ENCODE results near the gene QKI.

The QKI gene

DNA sequence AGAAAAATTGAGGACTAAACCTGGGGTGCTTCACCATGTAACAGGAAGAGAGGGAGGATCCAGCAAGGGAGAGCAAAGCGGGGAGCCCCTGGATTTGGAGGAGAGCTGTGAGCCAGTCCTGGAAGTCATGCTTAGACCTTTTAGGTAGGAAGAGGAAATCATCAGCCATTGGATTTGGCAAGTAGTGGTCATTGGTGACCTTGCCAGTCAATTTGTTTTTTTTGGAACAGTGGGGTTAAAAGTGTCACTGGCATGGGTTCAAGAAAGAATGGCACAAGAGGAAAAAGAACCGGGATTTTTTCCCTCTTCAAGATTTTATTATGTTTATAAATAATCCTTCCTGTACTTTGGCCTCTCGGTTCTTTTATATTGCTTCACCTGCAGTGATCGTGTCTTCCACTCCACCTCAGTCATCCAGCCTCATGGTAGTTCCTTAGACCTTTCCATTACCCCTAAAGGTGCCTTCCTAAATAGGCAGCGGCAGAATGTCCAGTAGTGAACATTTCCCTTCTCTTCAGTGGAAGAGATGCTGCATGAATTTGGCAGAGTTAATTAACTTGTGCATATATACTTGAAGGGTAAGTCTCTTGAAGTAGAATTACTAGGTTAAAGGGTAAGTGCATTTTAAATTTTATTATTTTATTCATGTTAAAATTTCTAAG, 124.7 kb downstream of the QKI start:
- Histone ChIP-seq H3K4me3 (IDR thresholded peaks at IDR 0.05; ENCODE audit: insufficient read depth, low read depth, low read length) (no peak overlapping the region), H2AFZ (ENCODE audit: low read depth) (no peak overlapping the region), H3K79me2 (ENCODE audit: insufficient read depth, low read depth) (peaks cover 22% of the 10 kb centered on the region; the same call in 1 of the 2 replicates), H3K27me3 (ENCODE audit: insufficient read depth, low read depth) (no peaks in the 10 kb centered on the region), H3K27ac (no peak overlapping the region), H3K4me1 (ENCODE audit: low read depth, poor library complexity, severe bottlenecking) (no peaks in the 10 kb centered on the region), H3K9ac (no peak overlapping the region), H3K4me2 (no peak overlapping the region), H3K36me3 (ENCODE audit: insufficient read depth) (no peaks in the 10 kb centered on the region), H4K20me1 (ENCODE audit: insufficient read depth) (no peaks in the 10 kb centered on the region)
- TF ChIP-seq, protein P1, sequence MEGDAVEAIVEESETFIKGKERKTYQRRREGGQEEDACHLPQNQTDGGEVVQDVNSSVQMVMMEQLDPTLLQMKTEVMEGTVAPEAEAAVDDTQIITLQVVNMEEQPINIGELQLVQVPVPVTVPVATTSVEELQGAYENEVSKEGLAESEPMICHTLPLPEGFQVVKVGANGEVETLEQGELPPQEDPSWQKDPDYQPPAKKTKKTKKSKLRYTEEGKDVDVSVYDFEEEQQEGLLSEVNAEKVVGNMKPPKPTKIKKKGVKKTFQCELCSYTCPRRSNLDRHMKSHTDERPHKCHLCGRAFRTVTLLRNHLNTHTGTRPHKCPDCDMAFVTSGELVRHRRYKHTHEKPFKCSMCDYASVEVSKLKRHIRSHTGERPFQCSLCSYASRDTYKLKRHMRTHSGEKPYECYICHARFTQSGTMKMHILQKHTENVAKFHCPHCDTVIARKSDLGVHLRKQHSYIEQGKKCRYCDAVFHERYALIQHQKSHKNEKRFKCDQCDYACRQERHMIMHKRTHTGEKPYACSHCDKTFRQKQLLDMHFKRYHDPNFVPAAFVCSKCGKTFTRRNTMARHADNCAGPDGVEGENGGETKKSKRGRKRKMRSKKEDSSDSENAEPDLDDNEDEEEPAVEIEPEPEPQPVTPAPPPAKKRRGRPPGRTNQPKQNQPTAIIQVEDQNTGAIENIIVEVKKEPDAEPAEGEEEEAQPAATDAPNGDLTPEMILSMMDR (conservative IDR thresholded peaks at IDR 0.05; ENCODE audit: low read depth, low read length) = no peak

DNA sequence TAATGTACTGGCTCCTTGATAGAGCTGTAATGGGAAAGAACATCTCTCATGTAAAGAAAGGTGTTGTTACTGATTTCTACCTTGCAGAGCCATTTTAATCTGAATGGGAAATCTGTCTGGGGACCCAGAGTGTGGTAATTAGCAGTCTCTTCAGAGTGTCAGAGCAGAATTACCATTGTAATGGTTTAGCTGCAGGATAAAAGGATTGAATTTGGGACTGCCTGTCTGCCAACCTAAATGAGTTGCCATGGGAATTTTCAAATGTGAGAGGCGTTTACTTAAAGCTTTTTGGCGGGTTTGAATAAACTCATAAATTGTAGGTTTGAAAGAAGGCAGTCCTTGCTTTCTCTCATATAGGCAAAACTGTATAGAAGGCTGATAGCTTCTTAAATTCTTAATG, 128.8 kb downstream of the QKI start:
- Histone ChIP-seq H3K27ac (no peak overlapping the region), H2AFZ (ENCODE audit: low read depth) (no peak overlapping the region), H3K9ac (no peak overlapping the region), H3K36me3 (ENCODE audit: insufficient read depth) (no peaks in the 10 kb centered on the region), H4K20me1 (ENCODE audit: insufficient read depth) (no peaks in the 10 kb centered on the region), H3K4me2 (no peak overlapping the region), H3K79me2 (ENCODE audit: insufficient read depth, low read depth) (peaks cover 12% of the 10 kb centered on the region; the same call in 1 of the 2 replicates), H3K27me3 (ENCODE audit: insufficient read depth, low read depth) (no peaks in the 10 kb centered on the region), H3K4me1 (ENCODE audit: low read depth, poor library complexity, severe bottlenecking) (no peaks in the 10 kb centered on the region), H3K4me3 (IDR thresholded peaks at IDR 0.05; ENCODE audit: insufficient read depth, low read depth, low read length) (no peak overlapping the region)
- TF ChIP-seq, protein P1 (conservative IDR thresholded peaks at IDR 0.05; ENCODE audit: low read depth, low read length) = no peak

DNA sequence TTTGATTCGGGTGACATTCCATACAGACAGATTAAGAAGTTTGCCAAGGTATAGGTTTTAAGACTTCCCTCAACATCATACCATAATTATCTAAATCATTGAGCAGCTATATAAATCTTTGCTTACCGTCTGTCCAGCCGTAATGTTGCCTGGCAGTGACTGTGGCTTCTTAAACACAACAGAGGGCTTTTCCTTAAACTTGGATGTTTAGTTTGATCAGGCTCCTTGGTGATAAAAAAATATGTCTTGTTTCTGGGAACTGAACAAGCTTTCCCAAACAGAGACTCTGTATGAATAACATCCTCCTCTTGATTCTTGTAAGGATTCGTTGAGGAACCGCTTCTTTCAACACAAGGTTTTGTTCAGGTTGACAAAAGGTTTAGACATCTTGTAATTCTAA, 130.9 kb downstream of the QKI start:
- Histone ChIP-seq H2AFZ (ENCODE audit: low read depth) (no peak overlapping the region), H3K4me3 (IDR thresholded peaks at IDR 0.05; ENCODE audit: insufficient read depth, low read depth, low read length) (no peak overlapping the region), H4K20me1 (ENCODE audit: insufficient read depth) (no peaks in the 10 kb centered on the region), H3K4me2 (no peak overlapping the region), H3K27ac (no peak overlapping the region), H3K4me1 (ENCODE audit: low read depth, poor library complexity, severe bottlenecking) (no peaks in the 10 kb centered on the region), H3K27me3 (ENCODE audit: insufficient read depth, low read depth) (no peaks in the 10 kb centered on the region), H3K9ac (no peak overlapping the region), H3K79me2 (ENCODE audit: insufficient read depth, low read depth) (peaks cover 21% of the 10 kb centered on the region; the same call in 1 of the 2 replicates), H3K36me3 (ENCODE audit: insufficient read depth) (no peaks in the 10 kb centered on the region)
- TF ChIP-seq, protein P1 (conservative IDR thresholded peaks at IDR 0.05; ENCODE audit: low read depth, low read length) = no peak

DNA sequence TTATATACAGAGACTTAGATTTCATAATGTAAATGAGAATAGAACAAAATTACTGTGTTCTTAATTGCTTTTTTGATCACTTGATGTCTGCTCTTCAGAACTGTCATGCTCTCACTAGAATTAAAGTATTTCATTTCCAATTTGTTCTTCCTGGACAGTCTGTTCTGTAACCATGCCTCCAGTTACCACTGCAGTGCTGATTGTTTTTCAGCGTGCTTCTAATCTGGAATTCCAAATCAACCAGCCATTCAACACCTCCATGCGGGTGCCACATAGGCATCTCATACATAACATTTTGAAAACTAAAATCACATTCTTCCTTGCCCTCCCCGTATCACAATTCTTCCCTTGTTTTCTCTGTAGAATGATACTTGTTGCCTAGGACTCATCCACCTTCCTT, 132.8 kb downstream of the QKI start:
- no peak overlapping the region for H3K4me3 ChIP-seq (IDR thresholded peaks at IDR 0.05; ENCODE audit: insufficient read depth, low read depth, low read length)
- H2AFZ ChIP-seq (ENCODE audit: low read depth) = no peak overlapping the region
- H3K79me2 ChIP-seq (ENCODE audit: insufficient read depth, low read depth) = peaks cover 14% of the 10 kb centered on the region; the same call in 1 of the 2 replicates
- no peak overlapping the region for H3K9ac ChIP-seq
- H3K4me1 ChIP-seq (ENCODE audit: low read depth, poor library complexity, severe bottlenecking) = peaks cover 6% of the 10 kb centered on the region
- H4K20me1 ChIP-seq (ENCODE audit: insufficient read depth) = no peaks in the 10 kb centered on the region
- H3K4me2 ChIP-seq = no peak overlapping the region
- no peaks in the 10 kb centered on the region for H3K27me3 ChIP-seq (ENCODE audit: insufficient read depth, low read depth)
- TF ChIP-seq, protein P1 (conservative IDR thresholded peaks at IDR 0.05; ENCODE audit: low read depth, low read length) = no peak
- no peak overlapping the region for H3K27ac ChIP-seq
- no peaks in the 10 kb centered on the region for H3K36me3 ChIP-seq (ENCODE audit: insufficient read depth)
